GM12873 (cell line): Measurements from ENCODE around the gene SMIM27.
A peak's percentile ranks its signal among the peaks of the same experiment; 100 is the strongest.

Experiments
- TF ChIP-seq, protein P1 (sequence below): IDR thresholded peaks from 2 replicates; pipeline ENCODE4 v1.5.1; 2012; ENCODE audit warnings: low read depth, mild to moderate bottlenecking, moderate library complexity, low read length, control low read depth; ENCODE audit not compliant: insufficient read depth; ENCODE audit errors: missing control alignments

The SMIM27 gene

DNA sequence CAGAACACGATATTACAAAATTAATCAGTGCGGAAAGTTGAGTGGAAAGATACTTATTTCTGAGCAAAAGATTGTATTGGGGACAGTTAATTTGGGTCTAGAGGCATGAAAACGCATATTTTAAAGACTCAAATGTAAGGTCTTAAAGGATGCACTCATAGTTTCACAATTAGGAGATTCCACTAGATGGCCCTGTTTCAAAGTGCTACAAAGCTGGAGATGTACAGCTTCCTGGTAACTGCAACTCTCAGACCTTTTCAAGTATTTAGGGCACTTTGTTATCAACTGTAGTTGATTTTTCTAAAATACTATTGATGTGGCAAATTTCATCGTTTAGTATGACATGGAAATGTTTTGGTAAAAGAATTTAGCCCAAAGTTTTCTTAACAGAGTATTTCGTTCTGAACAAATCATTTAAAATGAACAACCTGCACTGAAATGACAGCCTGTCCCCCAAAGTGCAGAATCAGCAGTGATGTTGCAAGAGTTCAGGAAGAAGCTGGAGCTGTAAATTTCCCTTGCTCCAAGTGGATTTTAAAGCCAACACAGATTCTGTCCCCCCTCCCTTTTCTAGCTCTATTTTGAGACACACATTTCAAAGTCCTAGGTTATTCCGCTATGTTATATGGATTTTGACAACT, 37.1 kb downstream of the SMIM27 start:
- TF ChIP-seq, protein P1, sequence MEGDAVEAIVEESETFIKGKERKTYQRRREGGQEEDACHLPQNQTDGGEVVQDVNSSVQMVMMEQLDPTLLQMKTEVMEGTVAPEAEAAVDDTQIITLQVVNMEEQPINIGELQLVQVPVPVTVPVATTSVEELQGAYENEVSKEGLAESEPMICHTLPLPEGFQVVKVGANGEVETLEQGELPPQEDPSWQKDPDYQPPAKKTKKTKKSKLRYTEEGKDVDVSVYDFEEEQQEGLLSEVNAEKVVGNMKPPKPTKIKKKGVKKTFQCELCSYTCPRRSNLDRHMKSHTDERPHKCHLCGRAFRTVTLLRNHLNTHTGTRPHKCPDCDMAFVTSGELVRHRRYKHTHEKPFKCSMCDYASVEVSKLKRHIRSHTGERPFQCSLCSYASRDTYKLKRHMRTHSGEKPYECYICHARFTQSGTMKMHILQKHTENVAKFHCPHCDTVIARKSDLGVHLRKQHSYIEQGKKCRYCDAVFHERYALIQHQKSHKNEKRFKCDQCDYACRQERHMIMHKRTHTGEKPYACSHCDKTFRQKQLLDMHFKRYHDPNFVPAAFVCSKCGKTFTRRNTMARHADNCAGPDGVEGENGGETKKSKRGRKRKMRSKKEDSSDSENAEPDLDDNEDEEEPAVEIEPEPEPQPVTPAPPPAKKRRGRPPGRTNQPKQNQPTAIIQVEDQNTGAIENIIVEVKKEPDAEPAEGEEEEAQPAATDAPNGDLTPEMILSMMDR, result peak; percentile 53

DNA sequence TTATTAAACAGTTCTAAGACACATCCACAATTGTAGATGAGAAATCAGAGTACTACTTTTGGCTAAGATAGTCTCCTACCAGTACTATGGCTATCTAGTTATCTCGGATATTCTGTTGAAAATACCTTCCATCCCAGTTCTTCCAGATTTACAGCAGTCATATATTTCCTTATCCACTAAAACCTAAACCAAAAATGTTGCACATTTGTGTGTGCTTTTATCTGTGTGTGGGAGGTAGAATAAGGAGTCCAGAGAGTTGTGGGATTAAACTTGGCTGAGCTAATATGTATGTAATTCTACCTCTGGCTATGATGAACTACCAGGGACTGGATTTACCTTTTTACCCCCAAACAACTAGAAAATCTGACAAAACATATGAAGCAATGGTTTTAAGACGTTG, 38.3 kb downstream of the SMIM27 start:
- TF ChIP-seq, protein P1, result no peak

DNA sequence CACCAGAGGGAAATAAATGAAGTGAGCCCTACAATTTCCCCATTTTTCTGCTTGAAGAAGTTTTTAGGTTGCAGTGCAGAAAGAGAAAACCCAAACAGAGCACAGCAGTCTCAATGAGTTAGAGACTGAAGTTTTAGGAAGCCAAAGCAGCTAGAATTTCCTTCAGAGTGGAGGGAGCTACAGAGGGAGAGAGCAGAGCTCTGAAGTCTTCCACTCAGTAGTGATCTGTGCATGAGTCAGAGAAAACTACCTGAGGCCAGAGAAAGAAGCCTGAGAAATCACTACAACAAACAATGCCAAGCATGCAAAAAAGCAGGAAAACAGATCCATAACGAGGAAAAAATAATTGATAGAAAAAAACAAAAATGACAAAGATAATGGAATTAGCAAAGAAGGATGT, 38.8 kb downstream of the SMIM27 start:
- TF ChIP-seq, protein P1, result no peak

DNA sequence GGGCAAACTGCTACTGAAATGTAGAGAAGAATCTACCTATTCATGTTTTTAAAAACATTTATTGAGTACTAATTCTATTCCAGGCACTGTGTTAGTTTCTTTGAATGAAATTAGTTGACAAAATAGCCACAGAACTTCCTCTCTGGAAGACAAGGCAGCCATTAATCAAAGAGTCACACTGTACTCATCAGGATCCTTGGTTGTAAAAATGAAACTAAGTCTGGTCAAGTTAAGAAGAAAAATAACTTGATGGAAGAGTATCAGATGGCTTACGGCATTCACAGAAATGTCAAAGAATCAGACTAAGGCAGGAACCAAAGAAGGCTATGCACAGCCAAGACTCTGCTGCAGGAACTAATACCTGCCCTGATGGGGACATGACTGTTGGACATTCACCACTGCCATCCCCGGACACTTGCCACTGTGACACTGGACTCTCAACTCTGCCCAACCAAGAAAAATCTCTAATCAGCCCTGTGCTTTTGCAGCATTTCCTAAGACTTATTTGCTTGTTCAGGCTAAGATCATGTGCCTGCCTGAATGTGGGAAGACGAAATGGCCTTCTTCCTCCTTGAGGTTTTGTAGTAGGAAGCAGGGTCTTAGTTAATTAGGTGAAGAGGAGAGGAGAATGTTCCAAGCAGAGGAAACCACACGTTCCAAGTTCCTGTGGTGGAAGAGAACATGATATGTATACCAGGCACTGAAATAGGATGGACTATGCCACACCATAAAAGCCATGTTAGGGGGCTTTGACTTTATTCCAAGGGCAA, 44.2 kb downstream of the SMIM27 start:
- TF ChIP-seq, protein P1, result no peak

DNA sequence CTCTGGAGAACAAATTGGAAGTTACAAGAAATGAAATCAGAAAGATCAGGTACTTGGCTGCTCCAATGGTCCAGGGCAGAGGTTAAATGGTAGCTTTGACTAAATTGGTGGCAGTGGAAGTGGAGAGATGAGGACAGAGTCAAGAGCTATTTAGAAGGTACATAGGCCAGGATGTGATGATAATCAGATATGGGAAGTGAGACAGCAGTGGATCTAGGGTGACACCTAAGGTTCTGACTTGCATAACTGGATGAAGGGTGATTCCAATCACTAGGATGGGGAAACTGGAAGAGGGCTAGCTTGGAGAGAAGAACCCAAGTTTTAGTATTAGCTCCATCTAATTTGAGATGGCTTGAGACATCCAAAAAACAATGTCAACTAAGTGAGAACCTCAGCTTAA, 44.8 kb downstream of the SMIM27 start:
- TF ChIP-seq, protein P1, result no peak
